B cell (primary cell): ENCODE measurements around the gene LYST. TPM values are rescaled to one million over a fixed set of nuclear protein-coding genes. Genes with fewer than 3 reads are reported as not detected.

Source experiments
- ATAC-seq: fragments of 200-7000 bp; cut with Tn5 transposase; one replicate; pipeline ENCODE4 v1.10.0; 2021; ENCODE audit warnings: low read depth, mild to moderate bottlenecking, moderate number of reproducible peaks, moderate library complexity
- CTCF ChIA-PET: fragments of 350-600 bp; sonication (Branson Sonifier 250); formaldehyde crosslinking; loops from one replicate; lab custom pipeline; 2021; ENCODE audit warnings: antibody characterized with exemption, inconsistent platforms; lab: Charles Lee
- POLR2A ChIA-PET: fragments of 350-600 bp; sonication (Branson Sonifier 250); formaldehyde crosslinking; loops from one replicate; lab custom pipeline; 2021; ENCODE audit warnings: antibody characterized with exemption; lab: Charles Lee
- DNase-seq: peaks from one replicate; pipeline ENCODE4 v3.0.0; 2013
- H2AFZ ChIP-seq: 2 replicates; pipeline ENCODE4 v1.6.1; 2012; ENCODE audit warnings: mild to moderate bottlenecking, low read depth, low read length; ENCODE audit not compliant: insufficient read depth, poor library complexity, severe bottlenecking
- H3K27ac ChIP-seq, 2 donors: 1 replicate in 1 of 2; 2 replicates in 1 of 2; pipeline ENCODE4 v1.5.1; 2012 to 2013; ENCODE audit warnings: low read length in 2 of 2, mild to moderate bottlenecking in 2 of 2, moderate library complexity in 1 of 2
- H3K27me3 ChIP-seq, 4 experiments: fragments of 200-600 bp in 1 of 4; sonication (generic) in 1 of 4; replicated peaks in 1 of 4; 1 replicate in 2 of 4; 2 replicates in 2 of 4; pipeline versions ENCODE4 v1.6.1 to v1.7.0; 2013 to 2016; ENCODE audit warnings: low read length in 3 of 4, mild to moderate bottlenecking in 2 of 4, mixed read lengths in 1 of 4, moderate library complexity in 1 of 4; ENCODE audit not compliant: insufficient read depth in 4 of 4, control insufficient read depth in 3 of 4; ENCODE audit errors: control extremely low read depth in 1 of 4
- H3K36me3 ChIP-seq, 2 experiments: replicated peaks in 1 of 2; 1 replicate in 1 of 2; 2 replicates in 1 of 2; pipeline versions ENCODE4 v1.6.1 to v1.7.1; 2013; ENCODE audit warnings: low read length in 1 of 2; ENCODE audit not compliant: insufficient read depth in 2 of 2, control insufficient read depth in 1 of 2; ENCODE audit errors: control extremely low read depth in 1 of 2, extremely low read depth in 1 of 2
- H3K4me1 ChIP-seq, 2 donors: fragments of 200-600 bp in 1 of 2; sonication (generic) in 1 of 2; 1 replicate in 1 of 2; 2 replicates in 1 of 2; pipeline versions ENCODE4 v1.5.1 to v1.6.1; 2013 to 2017; ENCODE audit warnings: low read length in 2 of 2; ENCODE audit not compliant: control insufficient read depth in 2 of 2, insufficient read depth in 2 of 2
- H3K4me2 ChIP-seq: replicated peaks from 2 replicates; pipeline ENCODE3; 2012; ENCODE audit warnings: mild to moderate bottlenecking, low read depth, low read length; ENCODE audit not compliant: poor library complexity, severe bottlenecking
- H3K4me3 ChIP-seq, 5 experiments: fragments of 200-600 bp in 1 of 5; sonication (generic) in 1 of 5; 1 replicate in 3 of 5; 2 replicates in 2 of 5; pipeline versions ENCODE4 v1.5.1 to v1.7.0; 2011 to 2016; ENCODE audit warnings: low read length in 4 of 5, mild to moderate bottlenecking in 4 of 5, low read depth in 2 of 5, control low read depth in 1 of 5, moderate library complexity in 1 of 5; ENCODE audit not compliant: insufficient read depth in 1 of 5; ENCODE audit errors: control extremely low read depth in 1 of 5, extremely low read depth in 1 of 5
- H3K79me2 ChIP-seq: fragments of 200-600 bp; sonication (generic); one replicate; pipeline ENCODE4 v1.6.0; 2016; ENCODE audit warnings: low read length; ENCODE audit not compliant: control insufficient read depth, insufficient read depth
- H3K9ac ChIP-seq: fragments of 200-600 bp; sonication (generic); 2 replicates; pipeline ENCODE4 v1.6.1; 2017; ENCODE audit warnings: mild to moderate bottlenecking, low read length, moderate library complexity
- H3K9me3 ChIP-seq, 3 donors: one replicate each; pipeline versions ENCODE4 v1.6.1 to v1.7.1; 2013; ENCODE audit warnings: low read length in 2 of 3; ENCODE audit not compliant: control insufficient read depth in 2 of 3, insufficient read depth in 1 of 3; ENCODE audit errors: control extremely low read depth in 1 of 3
- H4K20me1 ChIP-seq: 2 replicates; pipeline ENCODE4 v1.6.0; 2012; ENCODE audit warnings: mild to moderate bottlenecking, low read length; ENCODE audit not compliant: insufficient read depth, control insufficient read depth, poor library complexity, severe bottlenecking
- H3K27ac Mint-ChIP-seq: one replicate; pipeline ENCODE4 v1.8.0; 2021; ENCODE audit warnings: mixed read lengths
- H3K27me3 Mint-ChIP-seq: one replicate; pipeline ENCODE4 v1.8.0; 2021; ENCODE audit warnings: mixed read lengths
- H3K4me1 Mint-ChIP-seq: one replicate; pipeline ENCODE4 v1.8.0; 2021; ENCODE audit warnings: mixed read lengths
- H3K4me3 Mint-ChIP-seq: one replicate; pipeline ENCODE4 v1.8.0; 2021; ENCODE audit warnings: mixed read lengths
- H3K9me3 Mint-ChIP-seq: one replicate; pipeline ENCODE4 v1.8.0; 2022; ENCODE audit warnings: mixed read lengths; ENCODE audit not compliant: insufficient read depth
- CTCF ChIP-seq: fragments of 200-600 bp; IDR thresholded peaks from one replicate; pipeline ENCODE4 v1.8.0; 2022; ENCODE audit warnings: antibody characterized with exemption, mild to moderate bottlenecking
- EZH2 ChIP-seq: IDR thresholded peaks from 2 replicates; pipeline ENCODE4 v1.6.1; 2012; ENCODE audit warnings: borderline replicate concordance, low read depth, mild to moderate bottlenecking, moderate library complexity, low read length; ENCODE audit not compliant: insufficient read depth, poor library complexity, severe bottlenecking
- WGBS: methylation state at CpG from one replicate; pipeline ENCODE4 v1.1.5; 2013; ENCODE audit warnings: missing lambda C conversion rate; ENCODE audit not compliant: insufficient coverage; 5-methylcytosine and 5-hydroxymethylcytosine counted together
- intact Hi-C: fragments of 100-400 bp; cut with micrococcal nuclease; formaldehyde crosslinking; loops from one replicate; pipeline ENCODE4 v1.10.0; 2022
- polyA plus RNA-seq: library from polyadenylated mRNA; depleted of rRNA; stranded (reverse); fragments of >200 nt; gene quantifications from 2 replicates; pipeline ENCODE4 v1.2.3, GENCODE V29; 2012
- total RNA-seq, 2 donors: library from RNA; stranded (reverse); fragments of 120-200 nt in 1 of 2; gene quantifications; 1 replicate in 1 of 2; 2 replicates in 1 of 2; pipeline versions ENCODE4 v1.2.3 to v1.2.4, GENCODE V29; 2013 to 2022

The LYST gene
- total and polyA plus RNA-seq, 2 donors (not counting 1 experiment from before 2014, with no cell fraction given), result 50.4 to 120 TPM

GRCh38 chr1:235775246-235775860 lies 91.4 kb downstream of the LYST start:
- H2AFZ ChIP-seq, result no peak overlapping the region
- no peak overlapping the region for H3K4me3 ChIP-seq
- H3K4me2 ChIP-seq, result no peak overlapping the region
- H3K9ac ChIP-seq, result no peak overlapping the region
- peaks cover 13 to 46% of the 10 kb centered on the region in 2 experiments for H3K36me3 ChIP-seq
- no peak overlapping the region for H3K27ac Mint-ChIP-seq
- ChIA-PET POLR2A (no interaction called here), CTCF (no interaction called here)
- H3K27ac ChIP-seq, result no peak overlapping the region
- H3K79me2 ChIP-seq, result no peaks in the 10 kb centered on the region
- intact Hi-C loops, result no loop called here
- ATAC-seq (no peak), DNase-seq (no peak)
- H3K4me3 Mint-ChIP-seq, result no peak overlapping the region
- TF ChIP-seq EZH2, result no peak
- TF ChIP-seq CTCF, result no peak
- H3K9me3 Mint-ChIP-seq, result no peaks in the 10 kb centered on the region
- H3K4me1 Mint-ChIP-seq, result no peaks in the 10 kb centered on the region
- H4K20me1 ChIP-seq, result peaks cover 12% of the 10 kb centered on the region
- H3K4me1 ChIP-seq, result no peaks in the 10 kb centered on the region
- H3K27me3 ChIP-seq, result no peaks in the 10 kb centered on the region
- H3K9me3 ChIP-seq, result no peaks in the 10 kb centered on the region
- no peaks in the 10 kb centered on the region for H3K27me3 Mint-ChIP-seq

GRCh38 chr1:235767795-235768194 lies 98.9 kb downstream of the LYST start:
- POLR2A ChIA-PET, result interaction anchor here (0.6 kb wide), 1 partner anchor 10 kb away, joined by 6 read pairs; no protein-coding TSS in a partner anchor
- ATAC-seq, result peak; percentile 78
- Histone ChIP-seq H3K27me3 (no peaks in the 10 kb centered on the region), H3K4me1 (peaks cover 3 to 22% of the 10 kb centered on the region in 2 donors), H4K20me1 (peaks cover 13% of the 10 kb centered on the region), H3K4me2 (peak overlapping the region; percentile 12), H2AFZ (no peak overlapping the region), H3K4me3 (no peak overlapping the region), H3K27ac (no peak overlapping the region), H3K36me3 (peaks cover 17 to 47% of the 10 kb centered on the region in 2 experiments), H3K9ac (no peak overlapping the region), H3K9me3 (no peaks in the 10 kb centered on the region), H3K79me2 (no peaks in the 10 kb centered on the region)
- CTCF ChIA-PET, result interaction anchor here (1.5 to 2.0 kb wide), 2 partner anchors 75 to 204 kb away, joined by 6 to 12 read pairs; no protein-coding TSS in a partner anchor
- H3K27ac Mint-ChIP-seq, result no peak overlapping the region
- intact Hi-C loops, result loop anchor here (5.0 kb wide), 1 partner anchor 205 kb away; no protein-coding TSS in a partner anchor
- H3K4me1 Mint-ChIP-seq, result peaks cover 15% of the 10 kb centered on the region
- WGBS, result no CpG with 5 or more reads among the region's 2 CpGs
- H3K9me3 Mint-ChIP-seq, result no peaks in the 10 kb centered on the region
- DNase-seq, result peak; percentile 67
- H3K27me3 Mint-ChIP-seq, result no peaks in the 10 kb centered on the region
- H3K4me3 Mint-ChIP-seq, result no peak overlapping the region
- TF ChIP-seq CTCF (no peak), EZH2 (no peak)
